Keratinocyte (primary cell): Measurements from ENCODE around the gene MAP1S.

Experiments used
- CTCF ChIP-seq, 3 experiments: IDR thresholded peaks in 1 of 3; conservative IDR thresholded peaks in 1 of 3; optimal IDR thresholded peaks in 1 of 3; 2 replicates in 2 of 3; 3 replicates in 1 of 3; pipeline versions ENCODE3 to v1.5.1; 2011; ENCODE audit warnings: low read length in 3 of 3, mild to moderate bottlenecking in 3 of 3, moderate library complexity in 2 of 3, control low read depth in 1 of 3, inconsistent platforms in 1 of 3; ENCODE audit not compliant: insufficient read depth in 2 of 3; ENCODE audit errors: extremely low read depth in 1 of 3
- EZH2 ChIP-seq: IDR thresholded peaks from one replicate; pipeline ENCODE4 v1.6.1; 2012; ENCODE audit warnings: inconsistent platforms, mild to moderate bottlenecking, low read length, moderate library complexity

- no peak for TF ChIP-seq CTCF (optimal IDR thresholded peaks at IDR 0.05 in 1 of 3, IDR thresholded peaks at IDR 0.05 in 1 of 3, conservative IDR thresholded peaks at IDR 0.05 in 1 of 3; ENCODE audit: extremely low read depth in 1 of 3, insufficient read depth in 2 of 3, low read length in 3 of 3)
- no peak for TF ChIP-seq EZH2
Measured at GRCh38 chr19:17747205-17748098, 28.2 kb downstream of the MAP1S start.
